Epithelial cell of proximal tubule (primary cell): ENCODE measurements around the gene TENM4. TPM values are rescaled to one million over a fixed set of nuclear protein-coding genes. Genes with fewer than 3 reads are reported as not detected.

Source experiments
- DNase-seq: peaks from one replicate; pipeline ENCODE4 v3.0.0-alpha.2; 2011; ENCODE audit warnings: low read depth
- H3K4me3 ChIP-seq: 2 replicates; pipeline ENCODE4 v1.5.1; 2011; ENCODE audit warnings: low read depth, mild to moderate bottlenecking, low read length
- total RNA-seq: library from RNA; depleted of rRNA; stranded (reverse); fragments of >200 nt; gene quantifications from 2 replicates; pipeline ENCODE4 v1.2.3, GENCODE V29; 2015
- TF ChIP-seq, protein P1 (sequence below): conservative IDR thresholded peaks from 2 replicates; pipeline ENCODE4 v1.5.1; 2012; ENCODE audit warnings: low read depth, mild to moderate bottlenecking, low read length

The TENM4 gene
- total RNA-seq, 1 donor from 2014 or later: 22.2 TPM

DNA sequence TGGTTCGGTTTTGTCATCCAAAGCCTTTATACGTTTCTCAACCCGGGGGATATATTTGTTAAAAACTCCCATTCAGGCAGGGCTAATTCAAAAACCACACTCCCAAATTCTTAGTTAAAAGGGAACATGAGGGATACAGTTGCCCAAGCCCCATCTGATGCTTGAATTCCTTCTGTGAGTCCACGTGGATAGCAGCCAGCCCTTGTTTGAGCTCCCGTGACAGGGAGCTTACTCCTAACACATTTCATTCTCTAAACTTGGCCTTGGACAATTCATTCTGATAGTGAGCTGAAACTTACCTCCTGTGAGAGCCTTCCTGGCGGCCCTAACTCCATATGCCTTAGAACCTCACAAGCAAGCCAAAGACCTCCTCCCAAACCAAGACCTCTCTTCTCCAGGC, 357.5 kb downstream of the TENM4 start:
- H3K4me3 ChIP-seq: no peak overlapping the region
- DNase-seq: no peak
- TF ChIP-seq, protein P1, sequence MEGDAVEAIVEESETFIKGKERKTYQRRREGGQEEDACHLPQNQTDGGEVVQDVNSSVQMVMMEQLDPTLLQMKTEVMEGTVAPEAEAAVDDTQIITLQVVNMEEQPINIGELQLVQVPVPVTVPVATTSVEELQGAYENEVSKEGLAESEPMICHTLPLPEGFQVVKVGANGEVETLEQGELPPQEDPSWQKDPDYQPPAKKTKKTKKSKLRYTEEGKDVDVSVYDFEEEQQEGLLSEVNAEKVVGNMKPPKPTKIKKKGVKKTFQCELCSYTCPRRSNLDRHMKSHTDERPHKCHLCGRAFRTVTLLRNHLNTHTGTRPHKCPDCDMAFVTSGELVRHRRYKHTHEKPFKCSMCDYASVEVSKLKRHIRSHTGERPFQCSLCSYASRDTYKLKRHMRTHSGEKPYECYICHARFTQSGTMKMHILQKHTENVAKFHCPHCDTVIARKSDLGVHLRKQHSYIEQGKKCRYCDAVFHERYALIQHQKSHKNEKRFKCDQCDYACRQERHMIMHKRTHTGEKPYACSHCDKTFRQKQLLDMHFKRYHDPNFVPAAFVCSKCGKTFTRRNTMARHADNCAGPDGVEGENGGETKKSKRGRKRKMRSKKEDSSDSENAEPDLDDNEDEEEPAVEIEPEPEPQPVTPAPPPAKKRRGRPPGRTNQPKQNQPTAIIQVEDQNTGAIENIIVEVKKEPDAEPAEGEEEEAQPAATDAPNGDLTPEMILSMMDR: no peak

DNA sequence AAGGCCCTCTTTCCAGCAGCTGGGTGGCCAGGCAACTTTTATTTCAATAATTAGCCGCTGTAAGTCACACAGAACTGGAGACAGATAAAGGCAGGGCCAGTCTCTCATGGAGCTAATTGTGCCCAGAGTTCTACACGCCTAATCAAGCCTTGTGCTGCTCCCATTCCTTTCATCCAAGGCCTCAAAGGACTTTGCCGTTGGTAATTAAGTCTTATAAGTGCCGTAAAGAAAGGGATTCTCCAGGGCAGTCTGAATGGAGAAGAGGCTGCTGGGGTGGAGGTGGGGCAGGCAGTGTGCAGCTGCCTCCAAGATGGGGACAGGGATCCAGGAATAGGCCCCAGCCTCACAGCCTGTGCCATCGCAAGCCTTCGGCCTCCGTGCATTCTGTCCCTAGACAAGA, 357.9 kb downstream of the TENM4 start:
- no peak for DNase-seq
- TF ChIP-seq, protein P1: no peak
- no peak overlapping the region for H3K4me3 ChIP-seq

DNA sequence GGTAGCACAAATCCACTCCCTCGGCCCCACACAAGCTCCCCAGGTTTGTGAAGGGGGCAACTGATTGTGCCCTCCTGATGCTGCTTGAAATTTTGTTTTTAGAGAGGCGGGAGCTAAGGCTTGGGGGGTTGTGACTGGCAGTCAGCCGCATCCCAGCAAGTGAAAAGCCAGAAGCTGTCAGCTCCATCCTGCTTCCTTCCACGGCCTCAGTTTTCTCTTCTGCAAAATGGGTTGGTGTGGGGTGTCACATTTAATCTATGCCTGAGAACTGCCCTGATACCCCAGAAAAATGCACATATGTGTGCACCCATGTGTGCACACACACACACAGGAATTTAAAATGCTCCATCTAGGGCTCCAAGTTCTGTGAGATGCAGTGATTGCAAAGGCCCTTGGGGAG, 358.6 kb downstream of the TENM4 start:
- no peak overlapping the region for H3K4me3 ChIP-seq
- no peak for DNase-seq
- TF ChIP-seq, protein P1: no peak

DNA sequence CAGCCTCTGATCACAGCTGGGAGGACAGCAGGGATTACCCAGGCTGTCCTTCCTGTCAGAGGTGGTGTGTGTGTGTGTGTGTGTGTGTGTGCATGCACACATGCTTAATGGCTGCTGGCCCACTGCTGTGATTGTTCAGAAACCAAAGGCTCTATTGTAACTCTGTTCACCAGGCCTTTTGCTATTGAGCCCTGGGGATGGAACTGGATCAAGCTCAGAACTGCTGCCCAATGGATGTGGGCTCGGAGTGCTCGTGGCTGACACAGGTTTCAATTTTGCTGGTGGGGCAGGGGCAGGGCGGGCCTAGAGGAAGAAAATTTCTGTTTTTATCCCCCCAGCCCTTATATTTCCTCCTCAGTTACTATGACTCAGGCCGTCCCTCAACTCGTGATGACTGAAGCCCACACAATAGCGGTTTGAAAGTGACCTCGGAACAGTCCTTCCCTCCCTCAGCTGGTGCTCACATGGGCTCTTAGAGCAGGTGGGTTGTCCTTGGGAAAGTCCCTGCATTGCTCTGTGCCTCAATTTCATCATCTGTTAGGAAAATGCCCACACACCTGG, 359.3 kb downstream of the TENM4 start:
- TF ChIP-seq, protein P1: no peak
- peak; percentile 57 for DNase-seq
- H3K4me3 ChIP-seq: no peak overlapping the region

DNA sequence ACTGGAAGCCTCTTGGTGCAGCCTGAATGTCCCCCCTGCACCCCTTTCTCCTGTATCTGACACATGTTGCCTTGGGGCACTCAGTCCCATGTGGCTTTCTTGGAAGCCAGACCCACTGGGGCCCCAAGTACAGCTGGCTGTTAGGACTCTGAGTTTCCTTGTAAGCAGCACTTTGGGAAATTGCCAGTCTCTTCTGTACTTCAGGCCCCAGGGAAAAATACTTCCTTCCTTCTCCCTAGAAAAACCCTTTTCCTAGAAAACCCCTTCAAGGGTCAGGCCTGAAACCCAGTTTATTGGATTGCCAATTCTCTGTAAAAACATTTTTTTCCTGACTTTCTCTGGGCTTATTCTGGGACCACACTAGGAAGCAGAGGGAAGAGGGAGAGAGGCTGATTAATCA, 360.3 kb downstream of the TENM4 start:
- TF ChIP-seq, protein P1: no peak
- H3K4me3 ChIP-seq: no peak overlapping the region

DNA sequence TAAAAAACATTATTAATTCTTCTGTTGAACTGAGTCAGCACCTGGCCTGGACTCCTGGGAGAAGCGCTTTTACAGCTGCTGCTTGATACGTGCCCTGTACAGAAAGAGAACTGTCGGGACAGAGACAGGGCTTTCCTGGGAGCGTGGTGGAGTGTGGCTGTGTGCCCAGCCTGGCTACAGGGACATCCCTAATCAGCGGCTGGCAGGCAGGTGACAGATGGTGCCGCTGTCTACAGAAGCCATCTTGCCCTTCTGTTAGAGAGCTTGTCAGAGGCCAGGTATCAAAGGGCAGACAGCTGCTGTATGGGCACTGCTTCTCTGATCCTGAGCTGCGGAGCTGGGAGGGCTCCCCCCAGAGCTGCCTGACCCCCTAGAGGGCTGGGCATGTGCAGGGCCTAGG, 361.8 kb downstream of the TENM4 start:
- no peak for DNase-seq
- no peak overlapping the region for H3K4me3 ChIP-seq
- TF ChIP-seq, protein P1: no peak

More for the DNA sequence above, 360.3 kb downstream of the TENM4 start:
- no peak for DNase-seq

DNA sequence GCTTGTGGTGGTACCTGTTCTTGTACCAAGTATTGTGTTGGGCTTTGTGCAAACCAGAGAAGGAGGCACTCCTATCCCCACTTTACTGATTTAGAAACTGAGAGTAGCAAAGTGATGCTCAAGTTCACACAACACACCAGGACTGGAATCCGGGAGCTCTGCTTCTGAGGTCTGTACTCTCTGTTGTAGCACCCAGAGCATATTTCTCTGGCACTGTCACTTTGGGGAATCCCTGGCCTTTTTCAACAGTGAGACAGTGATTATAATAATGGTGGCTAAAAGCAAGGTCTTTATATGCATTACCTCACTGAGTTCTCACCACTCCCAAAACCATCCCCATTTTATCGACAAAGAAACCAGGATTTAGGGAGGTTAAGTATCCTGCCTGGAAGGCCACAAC, 362.4 kb downstream of the TENM4 start:
- no peak overlapping the region for H3K4me3 ChIP-seq
- TF ChIP-seq, protein P1: no peak
- DNase-seq: no peak
